Measurements from ENCODE around the gene TCF7L1. TPM values are rescaled to one million over a fixed set of nuclear protein-coding genes. Genes with fewer than 3 reads are reported as not detected.
"Not testable (repeated sequence)": the region's sequence is repeated elsewhere in the genome, so short reads cannot be mapped to it uniquely, and the experiment has no call there.

The TCF7L1 gene
- total RNA-seq, 1 donor from 2014 or later: 8.9 TPM

GRCh38 chr2:85106489-85107180, 26.6 kb upstream of the TCF7L1 start:
- Histone ChIP-seq H3K4me3 (ENCODE audit: low read length in 3 of 3) (no peak overlapping the region), H3K9me3 (ENCODE audit: control insufficient read depth in 3 of 3, low read length in 3 of 3) (no peaks in the 10 kb centered on the region), H3K27me3 (ENCODE audit: control insufficient read depth in 3 of 3, insufficient read depth in 3 of 3, low read length in 3 of 3) (no peaks in the 10 kb centered on the region), H3K9ac (ENCODE audit: low read depth in 1 of 3, low read length in 3 of 3) (no peak overlapping the region), H3K27ac (ENCODE audit: low read depth, low read length) (no peak overlapping the region), H3K4me1 (ENCODE audit: control insufficient read depth in 3 of 3, insufficient read depth in 3 of 3, low read length in 3 of 3) (no peaks in the 10 kb centered on the region), H3K36me3 (ENCODE audit: control insufficient read depth in 3 of 3, insufficient read depth in 3 of 3, low read length in 3 of 3) (no peaks in the 10 kb centered on the region)

- Histone ChIP-seq H3K9ac (ENCODE audit: low read depth in 1 of 3, low read length in 3 of 3) (no peak overlapping the region), H3K9me3 (ENCODE audit: control insufficient read depth in 3 of 3, low read length in 3 of 3) (no peaks in the 10 kb centered on the region), H3K4me1 (ENCODE audit: control insufficient read depth in 3 of 3, insufficient read depth in 3 of 3, low read length in 3 of 3) (no peaks in the 10 kb centered on the region), H3K36me3 (ENCODE audit: control insufficient read depth in 3 of 3, insufficient read depth in 3 of 3, low read length in 3 of 3) (no peaks in the 10 kb centered on the region), H3K27me3 (ENCODE audit: control insufficient read depth in 3 of 3, insufficient read depth in 3 of 3, low read length in 3 of 3) (no peaks in the 10 kb centered on the region), H3K4me3 (ENCODE audit: low read length in 3 of 3) (no peak overlapping the region), H3K27ac (ENCODE audit: low read depth, low read length) (no peak overlapping the region)
These were observed 22.1 kb upstream of the TCF7L1 start for GRCh38 chr2:85110991-85111560.

DNA sequence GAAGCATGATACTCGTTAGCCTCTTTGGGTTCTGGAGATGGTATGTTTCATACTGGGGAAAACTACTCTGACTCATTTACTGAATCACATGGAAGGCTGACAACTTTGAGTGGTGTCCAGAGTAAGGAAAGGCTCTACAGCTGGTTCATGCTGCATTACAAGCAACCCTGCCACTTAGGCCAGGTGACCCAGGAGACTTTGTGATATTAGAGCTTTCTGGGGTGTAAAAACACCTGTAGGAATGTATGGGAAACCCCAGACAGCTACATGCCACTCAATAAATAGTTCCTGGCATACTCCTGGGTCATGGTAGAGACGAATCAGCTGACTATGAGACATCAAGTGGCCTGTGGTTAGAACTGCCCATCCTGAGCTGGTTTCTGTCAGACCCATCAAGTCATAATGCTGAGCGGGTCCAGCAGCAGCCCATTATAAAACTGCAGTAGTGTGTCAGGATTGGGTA, 21.3 kb upstream of the TCF7L1 start:
- Histone ChIP-seq H3K36me3 (ENCODE audit: control insufficient read depth in 3 of 3, insufficient read depth in 3 of 3, low read length in 3 of 3) (no peaks in the 10 kb centered on the region), H3K4me3 (ENCODE audit: low read length in 3 of 3) (no peak overlapping the region), H3K9me3 (ENCODE audit: control insufficient read depth in 3 of 3, low read length in 3 of 3) (no peaks in the 10 kb centered on the region), H3K9ac (ENCODE audit: low read depth in 1 of 3, low read length in 3 of 3) (no peak overlapping the region), H3K27ac (ENCODE audit: low read depth, low read length) (no peak overlapping the region), H3K4me1 (ENCODE audit: control insufficient read depth in 3 of 3, insufficient read depth in 3 of 3, low read length in 3 of 3) (no peaks in the 10 kb centered on the region), H3K27me3 (ENCODE audit: control insufficient read depth in 3 of 3, insufficient read depth in 3 of 3, low read length in 3 of 3) (no peaks in the 10 kb centered on the region)

GRCh38 chr2:85112906-85113625, 20.1 kb upstream of the TCF7L1 start:
- Histone ChIP-seq H3K4me3 (ENCODE audit: low read length in 3 of 3) (no peak overlapping the region), H3K4me1 (ENCODE audit: control insufficient read depth in 3 of 3, insufficient read depth in 3 of 3, low read length in 3 of 3) (no peaks in the 10 kb centered on the region), H3K27ac (ENCODE audit: low read depth, low read length) (no peak overlapping the region), H3K9me3 (ENCODE audit: control insufficient read depth in 3 of 3, low read length in 3 of 3) (no peaks in the 10 kb centered on the region), H3K36me3 (ENCODE audit: control insufficient read depth in 3 of 3, insufficient read depth in 3 of 3, low read length in 3 of 3) (no peaks in the 10 kb centered on the region), H3K9ac (ENCODE audit: low read depth in 1 of 3, low read length in 3 of 3) (no peak overlapping the region), H3K27me3 (ENCODE audit: control insufficient read depth in 3 of 3, insufficient read depth in 3 of 3, low read length in 3 of 3) (no peaks in the 10 kb centered on the region)

DNA sequence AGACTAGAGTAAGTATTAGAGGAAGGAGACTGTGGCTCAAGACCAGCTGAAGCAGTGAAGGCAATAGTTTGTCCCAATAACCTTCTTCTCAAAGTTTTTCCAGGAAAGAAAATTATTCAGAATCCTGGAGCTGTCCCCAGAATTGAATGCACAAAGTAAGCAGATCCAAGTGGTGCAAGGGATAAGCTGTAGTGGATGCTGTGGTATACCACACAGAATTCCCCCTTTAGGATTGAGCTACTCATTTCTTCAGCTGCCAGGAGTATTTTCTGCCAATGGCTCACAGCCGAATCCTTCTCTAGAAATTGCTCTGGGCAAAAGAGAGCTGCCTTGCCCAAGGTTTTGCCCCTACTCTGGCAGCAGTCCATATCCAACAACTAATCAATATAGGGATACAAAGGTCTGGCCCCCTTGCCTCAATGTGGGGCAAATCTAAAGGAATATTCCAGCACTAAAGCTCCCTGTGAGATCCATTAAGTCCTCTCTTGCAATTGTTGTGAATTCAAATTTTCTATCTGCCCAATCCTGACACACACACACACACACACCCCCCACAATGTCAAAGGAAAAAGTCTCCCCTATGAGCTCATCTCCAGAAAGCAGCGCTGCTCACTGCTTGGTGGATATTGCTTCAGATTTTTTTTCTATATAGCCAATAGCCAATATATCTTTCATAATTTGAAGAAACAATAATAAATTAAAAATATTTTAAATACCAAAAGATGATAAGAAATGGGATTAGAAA, 18.4 kb upstream of the TCF7L1 start:
- Histone ChIP-seq H3K4me3 (ENCODE audit: low read length in 3 of 3) (no peak overlapping the region), H3K27ac (ENCODE audit: low read depth, low read length) (no peak overlapping the region), H3K27me3 (ENCODE audit: control insufficient read depth in 3 of 3, insufficient read depth in 3 of 3, low read length in 3 of 3) (no peaks in the 10 kb centered on the region), H3K36me3 (ENCODE audit: control insufficient read depth in 3 of 3, insufficient read depth in 3 of 3, low read length in 3 of 3) (no peaks in the 10 kb centered on the region), H3K9me3 (ENCODE audit: control insufficient read depth in 3 of 3, low read length in 3 of 3) (no peaks in the 10 kb centered on the region), H3K9ac (ENCODE audit: low read depth in 1 of 3, low read length in 3 of 3) (no peak overlapping the region), H3K4me1 (ENCODE audit: control insufficient read depth in 3 of 3, insufficient read depth in 3 of 3, low read length in 3 of 3) (no peaks in the 10 kb centered on the region)

DNA sequence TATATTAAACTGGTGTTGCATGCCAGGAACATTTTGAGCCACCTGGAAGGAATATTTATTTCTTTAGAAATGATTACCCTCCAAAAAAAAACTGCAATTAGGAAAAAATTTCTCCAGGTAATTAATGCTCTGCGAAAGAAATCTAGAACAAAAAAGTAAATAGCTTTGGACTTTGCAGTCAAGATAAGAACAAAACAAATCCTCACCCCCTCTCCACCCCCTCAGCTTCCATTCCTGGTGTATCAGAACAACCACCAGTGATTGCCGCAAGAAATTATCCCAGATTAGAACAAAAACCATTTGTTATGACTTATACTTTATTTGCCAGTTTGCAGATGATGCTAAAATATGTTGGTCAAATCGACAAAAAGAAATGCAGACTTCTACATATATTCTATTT, 17.0 kb upstream of the TCF7L1 start:
- H3K27ac ChIP-seq (ENCODE audit: low read depth, low read length): no peak overlapping the region
- no peak overlapping the region for H3K9ac ChIP-seq (ENCODE audit: low read depth in 1 of 3, low read length in 3 of 3)
- H3K36me3 ChIP-seq (ENCODE audit: control insufficient read depth in 3 of 3, insufficient read depth in 3 of 3, low read length in 3 of 3): no peaks in the 10 kb centered on the region
- H3K27me3 ChIP-seq (ENCODE audit: control insufficient read depth in 3 of 3, insufficient read depth in 3 of 3, low read length in 3 of 3): no peaks in the 10 kb centered on the region
- no peaks in the 10 kb centered on the region for H3K9me3 ChIP-seq (ENCODE audit: control insufficient read depth in 3 of 3, low read length in 3 of 3)
- H3K4me3 ChIP-seq (ENCODE audit: low read length in 3 of 3): no peak overlapping the region
- H3K4me1 ChIP-seq (ENCODE audit: control insufficient read depth in 3 of 3, insufficient read depth in 3 of 3, low read length in 3 of 3): no peaks in the 10 kb centered on the region

DNA sequence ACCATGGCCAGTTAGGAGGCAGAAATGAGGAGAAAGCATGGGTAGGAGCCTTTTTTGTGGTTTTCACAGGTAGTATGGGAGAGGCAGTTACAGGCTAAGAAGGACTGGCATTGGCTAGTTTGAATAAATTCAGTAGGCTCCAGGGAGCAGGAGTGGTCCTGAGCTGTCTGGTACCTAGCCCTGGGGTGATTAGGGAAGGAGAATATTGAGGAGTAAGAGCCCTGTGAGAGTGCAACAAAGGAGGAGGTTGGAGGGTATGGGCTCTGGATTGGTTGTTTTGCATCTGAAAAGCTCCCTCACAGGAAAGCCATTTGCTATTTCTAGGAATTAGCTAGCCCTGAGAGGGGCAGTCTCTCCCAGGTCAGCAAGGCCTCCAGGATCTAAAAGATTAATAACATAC, 13.3 kb upstream of the TCF7L1 start:
- no peaks in the 10 kb centered on the region for H3K36me3 ChIP-seq (ENCODE audit: control insufficient read depth in 3 of 3, insufficient read depth in 3 of 3, low read length in 3 of 3)
- H3K27me3 ChIP-seq (ENCODE audit: control insufficient read depth in 3 of 3, insufficient read depth in 3 of 3, low read length in 3 of 3): no peaks in the 10 kb centered on the region
- no peaks in the 10 kb centered on the region for H3K9me3 ChIP-seq (ENCODE audit: control insufficient read depth in 3 of 3, low read length in 3 of 3)
- H3K9ac ChIP-seq (ENCODE audit: low read depth in 1 of 3, low read length in 3 of 3): no peak overlapping the region
- H3K27ac ChIP-seq (ENCODE audit: low read depth, low read length): no peak overlapping the region
- no peak overlapping the region for H3K4me3 ChIP-seq (ENCODE audit: low read length in 3 of 3)
- H3K4me1 ChIP-seq (ENCODE audit: control insufficient read depth in 3 of 3, insufficient read depth in 3 of 3, low read length in 3 of 3): no peaks in the 10 kb centered on the region

GRCh38 chr2:85120363-85120762, 12.8 kb upstream of the TCF7L1 start:
- H3K4me1 ChIP-seq (ENCODE audit: control insufficient read depth in 3 of 3, insufficient read depth in 3 of 3, low read length in 3 of 3): no peaks in the 10 kb centered on the region
- H3K27me3 ChIP-seq (ENCODE audit: control insufficient read depth in 3 of 3, insufficient read depth in 3 of 3, low read length in 3 of 3): no peaks in the 10 kb centered on the region
- H3K4me3 ChIP-seq (ENCODE audit: low read length in 3 of 3): no peak overlapping the region
- no peaks in the 10 kb centered on the region for H3K36me3 ChIP-seq (ENCODE audit: control insufficient read depth in 3 of 3, insufficient read depth in 3 of 3, low read length in 3 of 3)
- H3K9me3 ChIP-seq (ENCODE audit: control insufficient read depth in 3 of 3, low read length in 3 of 3): no peaks in the 10 kb centered on the region
- no peak overlapping the region for H3K9ac ChIP-seq (ENCODE audit: low read depth in 1 of 3, low read length in 3 of 3)
- H3K27ac ChIP-seq (ENCODE audit: low read depth, low read length): no peak overlapping the region

DNA sequence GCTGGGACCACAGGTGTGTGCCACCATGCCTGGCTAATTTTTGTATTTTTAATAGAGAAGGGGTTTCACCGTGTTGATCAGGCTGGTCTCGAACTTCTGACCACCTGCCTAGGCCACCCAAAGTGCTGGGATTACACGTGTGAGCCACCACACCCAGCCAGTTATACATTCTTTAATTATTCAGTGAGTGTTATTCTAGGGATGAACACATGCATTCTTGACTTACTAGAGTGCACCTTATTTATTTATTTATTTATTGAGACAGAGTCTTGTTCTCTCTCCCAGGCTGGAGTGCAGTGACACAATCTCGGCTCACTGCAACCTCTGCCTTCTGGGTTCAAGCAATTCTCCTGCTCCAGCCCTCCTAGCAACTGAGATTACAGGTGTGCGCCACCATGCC, 6.7 kb upstream of the TCF7L1 start:
- not testable (repeated sequence) for H3K36me3 ChIP-seq (ENCODE audit: control insufficient read depth in 3 of 3, insufficient read depth in 3 of 3, low read length in 3 of 3); H3K27ac ChIP-seq (ENCODE audit: low read depth, low read length); H3K9ac ChIP-seq (ENCODE audit: low read depth in 1 of 3, low read length in 3 of 3); H3K4me1 ChIP-seq (ENCODE audit: control insufficient read depth in 3 of 3, insufficient read depth in 3 of 3, low read length in 3 of 3); H3K4me3 ChIP-seq (ENCODE audit: low read length in 3 of 3); H3K9me3 ChIP-seq (ENCODE audit: control insufficient read depth in 3 of 3, low read length in 3 of 3); H3K27me3 ChIP-seq (ENCODE audit: control insufficient read depth in 3 of 3, insufficient read depth in 3 of 3, low read length in 3 of 3)

DNA sequence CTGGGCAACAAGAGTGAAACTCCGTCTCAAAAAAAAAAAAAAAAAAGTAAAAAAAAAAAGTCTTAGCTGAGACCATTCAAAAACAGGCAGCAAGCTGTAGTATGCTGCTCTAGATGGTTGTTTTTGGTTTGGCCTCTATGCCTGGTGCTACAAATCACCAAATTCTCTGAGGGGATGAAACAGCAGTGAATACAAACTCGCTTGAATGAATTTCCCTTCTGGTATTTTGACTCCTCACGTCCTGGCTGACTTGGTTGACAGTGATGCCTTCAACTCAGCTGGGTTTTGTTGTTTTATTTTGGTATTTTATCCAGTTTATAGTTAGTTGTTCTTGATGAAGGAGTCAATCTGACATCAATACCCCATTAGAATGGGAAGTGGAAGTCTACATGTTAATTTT, 3.3 kb upstream of the TCF7L1 start:
- Histone ChIP-seq H3K4me1 (ENCODE audit: control insufficient read depth in 3 of 3, insufficient read depth in 3 of 3, low read length in 3 of 3) (peaks cover 9% of the 10 kb centered on the region in 3 donors), H3K27ac (ENCODE audit: low read depth, low read length) (no peak overlapping the region), H3K9me3 (ENCODE audit: control insufficient read depth in 3 of 3, low read length in 3 of 3) (no peaks in the 10 kb centered on the region), H3K27me3 (ENCODE audit: control insufficient read depth in 3 of 3, insufficient read depth in 3 of 3, low read length in 3 of 3) (no peaks in the 10 kb centered on the region), H3K9ac (ENCODE audit: low read depth in 1 of 3, low read length in 3 of 3) (no peak overlapping the region), H3K36me3 (ENCODE audit: control insufficient read depth in 3 of 3, insufficient read depth in 3 of 3, low read length in 3 of 3) (no peaks in the 10 kb centered on the region), H3K4me3 (ENCODE audit: low read length in 3 of 3) (no peak overlapping the region)
